ENCODE results near the gene DLK1. TPM values are rescaled to one million over a fixed set of nuclear protein-coding genes. Genes with fewer than 3 reads are reported as not detected.

Gene DLK1
- total and polyA plus RNA-seq, 2 of the 13 experiments (the other 11 are each of a cell fraction or from before 2014, with no cell fraction given) = 95.5 to 312 TPM

- TF ChIP-seq FOXP4 (CRISPR knock-in tag; IDR thresholded peaks at IDR 0.05) (peak; percentile 90), KMT2A (CRISPR knock-in tag; IDR thresholded peaks at IDR 0.05) (peak; percentile 32; the same call in 1 of the 2 replicates), HMGXB3 (CRISPR knock-in tag; IDR thresholded peaks at IDR 0.05; ENCODE audit: borderline replicate concordance) (peak; percentile 29; the same call in 1 of the 2 replicates), ZNF546 (CRISPR knock-in tag; conservative IDR thresholded peaks at IDR 0.05) (no peak), EEA1 (CRISPR knock-in tag; IDR thresholded peaks at IDR 0.05; ENCODE audit: borderline replicate concordance) (0 out of 2 replicates have a peak, but pooled peaks have one; percentile 53), KDM4B (CRISPR knock-in tag; IDR thresholded peaks at IDR 0.05) (0 out of 2 replicates have a peak, but pooled peaks have one; percentile 39), PITX1 (CRISPR knock-in tag; IDR thresholded peaks at IDR 0.05) (peak; percentile 95), HDAC1 (CRISPR knock-in tag; IDR thresholded peaks at IDR 0.05) (peak; percentile 81; the same call in 1 of the 2 replicates), IRF1 (CRISPR knock-in tag; IDR thresholded peaks at IDR 0.05; ENCODE audit: low read depth) (no peak), HNF1A (IDR thresholded peaks at IDR 0.05; ENCODE audit: low read depth) (peak; percentile 65), HNF1A (CRISPR knock-in tag; IDR thresholded peaks at IDR 0.05; ENCODE audit: borderline replicate concordance) (peak; percentile 79; the same call in 1 of the 2 replicates), ZFP41 (CRISPR knock-in tag; IDR thresholded peaks at IDR 0.05; ENCODE audit: borderline replicate concordance) (no peak), ZNF724P (CRISPR knock-in tag; IDR thresholded peaks at IDR 0.05; ENCODE audit: borderline replicate concordance) (no peak), ZNF580 (CRISPR knock-in tag; IDR thresholded peaks at IDR 0.05; ENCODE audit: borderline replicate concordance, low read depth) (peak; percentile 67; the same call in 1 of the 2 replicates), KAT8 (CRISPR knock-in tag; IDR thresholded peaks at IDR 0.05) (peak; percentile 76), ZNF775 (CRISPR knock-in tag; IDR thresholded peaks at IDR 0.05; ENCODE audit: borderline replicate concordance) (no peak)
Observed at GRCh38 chr14:100750762-100751699, 24.3 kb downstream of the DLK1 start (continued).
